K562 (cell line): ENCODE measurements around the gene EVX1. TPM values are rescaled to one million over a fixed set of nuclear protein-coding genes. Genes with fewer than 3 reads are reported as not detected.

Source experiments
- ATAC-seq: fragments of 200-7000 bp; cut with Tn5 transposase; 3 replicates; pipeline ENCODE4 v1.9.1; 2020; ENCODE audit warnings: moderate library complexity
- BruUV-seq: library from RNA; stranded (reverse); fragments of 400-500 nt; replicated peaks from 2 replicates; lab custom pipeline; 2021; lab: Mats Ljungman, UMichigan
- CTCF ChIA-PET: fragments of 300-600 bp; formaldehyde crosslinking; extraction: SDS; loops from one replicate; lab custom pipeline; 2021; ENCODE audit warnings: low intra/inter-chr PET ratio; lab: Yijun Ruan, JAX
- POLR2A ChIA-PET: fragments of 300-600, 350-650 bp; sonication (Branson Sonifier 250); formaldehyde crosslinking; extraction: SDS; loops from one replicate; lab custom pipeline; 2021; ENCODE audit warnings: antibody characterized with exemption, inconsistent platforms; lab: Yijun Ruan, JAX
- DNase-seq, 4 experiments: peaks; one replicate each; pipeline versions ENCODE4 v3.0.0 to v3.0.0-alpha.2; 2011 to 2018; ENCODE audit warnings: low spot score in 3 of 4, mixed read lengths in 3 of 4; ENCODE audit errors: extremely low read depth in 1 of 4
- FAIRE-seq: peaks from 2 replicates; lab custom pipeline; 2011; peaks lifted over from hg19 to GRCh38; lab: Jason Lieb, UNC
- H2AFZ ChIP-seq: 2 replicates; pipeline ENCODE4 v1.6.0; 2011; ENCODE audit warnings: low read depth, low read length, control low read depth, inconsistent platforms
- H3K27ac ChIP-seq: fragments of 200-600 bp; 3 replicates; pipeline ENCODE4 v1.8.0; 2011; ENCODE audit warnings: low read depth, mild to moderate bottlenecking, control low read depth, inconsistent platforms, low read length, moderate library complexity, mixed read lengths; ENCODE audit errors: extremely low read depth
- H3K27me3 ChIP-seq, 2 experiments: fragments of 300-600 bp in 1 of 2; 2 replicates in 1 of 2; 3 replicates in 1 of 2; pipeline versions ENCODE4 v1.6.0 to v1.8.0; 2011; ENCODE audit warnings: inconsistent platforms in 2 of 2, low read length in 2 of 2, mild to moderate bottlenecking in 1 of 2, mixed read lengths in 1 of 2, moderate library complexity in 1 of 2; ENCODE audit not compliant: control insufficient read depth in 2 of 2, insufficient read depth in 2 of 2
- H3K36me3 ChIP-seq: fragments of 300-600 bp; 3 replicates; pipeline ENCODE4 v1.8.0; 2011; ENCODE audit warnings: mild to moderate bottlenecking, low read length, inconsistent platforms; ENCODE audit not compliant: control insufficient read depth, insufficient read depth
- H3K4me1 ChIP-seq, 2 experiments: fragments of 200-600 bp in 1 of 2; replicated peaks in 1 of 2; 2 replicates in 1 of 2; 3 replicates in 1 of 2; pipeline versions ENCODE4 v1.5.1 to v1.8.0; 2011; ENCODE audit warnings: inconsistent platforms in 2 of 2, low read length in 2 of 2, mild to moderate bottlenecking in 1 of 2, mixed read lengths in 1 of 2, moderate library complexity in 1 of 2; ENCODE audit not compliant: control insufficient read depth in 2 of 2, insufficient read depth in 2 of 2
- H3K4me2 ChIP-seq: 2 replicates; pipeline ENCODE4 v1.6.1; 2011; ENCODE audit warnings: low read length, control low read depth, inconsistent platforms, mixed read lengths; ENCODE audit not compliant: insufficient read depth
- H3K4me3 ChIP-seq: fragments of 200-600 bp; sonication (generic), shearing (Covaris generic); 2 replicates; pipeline ENCODE4 v1.5.1; 2016; ENCODE audit warnings: control low read depth, inconsistent platforms
- H3K79me2 ChIP-seq: fragments of 200-600 bp; 3 replicates; pipeline ENCODE4 v1.8.0; 2011; ENCODE audit warnings: low read length, inconsistent platforms; ENCODE audit not compliant: control insufficient read depth, insufficient read depth
- H3K9ac ChIP-seq, 2 experiments: 2 replicates each; pipeline versions ENCODE4 v1.6.0 to v1.6.1; 2011; ENCODE audit warnings: low read depth in 2 of 2, low read length in 2 of 2, control low read depth in 1 of 2, inconsistent platforms in 1 of 2, mild to moderate bottlenecking in 1 of 2, mixed read lengths in 1 of 2; ENCODE audit not compliant: insufficient read depth in 1 of 2
- H3K9me1 ChIP-seq: one replicate; pipeline ENCODE4 v1.6.0; 2011; ENCODE audit warnings: inconsistent platforms, mild to moderate bottlenecking, low read length, moderate library complexity; ENCODE audit not compliant: control insufficient read depth, insufficient read depth
- H3K9me3 ChIP-seq: replicated peaks from 2 replicates; pipeline ENCODE4 v1.5.1; 2011; ENCODE audit warnings: low read depth, low read length, inconsistent platforms; ENCODE audit not compliant: control insufficient read depth, insufficient read depth
- H4K20me1 ChIP-seq: replicated peaks from 2 replicates; pipeline ENCODE4 v1.6.1; 2011; ENCODE audit warnings: low read length, inconsistent platforms, mixed read lengths; ENCODE audit not compliant: control insufficient read depth, insufficient read depth
- CXXC5 ChIP-seq: fragments of 250-450 bp; sonication (Bioruptor Pico); IDR thresholded peaks from 2 replicates; pipeline ENCODE4 v1.8.0; 2022; ENCODE audit warnings: inconsistent platforms, mild to moderate bottlenecking, moderate library complexity
- EWSR1 ChIP-seq: fragments of 450-650 bp; IDR thresholded peaks from 2 replicates; pipeline ENCODE4 v1.6.1; 2018; ENCODE audit warnings: borderline replicate concordance, mild to moderate bottlenecking, low read depth, moderate library complexity; ENCODE audit not compliant: partially characterized antibody
- GTF2E2 ChIP-seq: fragments of 200-800 bp; sonication (Bioruptor generic); IDR thresholded peaks from 2 replicates; pipeline ENCODE4 v1.6.1; 2016; ENCODE audit warnings: missing genetic modification characterization, missing compliant biosample characterization
- KAT8 ChIP-seq: fragments of 450-650 bp; IDR thresholded peaks from 2 replicates; pipeline ENCODE4 v1.6.1; 2016; ENCODE audit warnings: low read depth, mild to moderate bottlenecking
- PCBP2 ChIP-seq: fragments of 200-400 bp; formaldehyde crosslinking; IDR thresholded peaks from 2 replicates; pipeline ENCODE4 v1.6.1; 2018; ENCODE audit warnings: low read length, low read depth, mild to moderate bottlenecking, moderate library complexity; ENCODE audit not compliant: poor library complexity, severe bottlenecking
- SIX5 ChIP-seq, 2 experiments: IDR thresholded peaks; 2 replicates each; pipeline ENCODE4 v1.6.1; 2011; ENCODE audit warnings: low read length in 2 of 2, borderline replicate concordance in 1 of 2, low read depth in 1 of 2, mild to moderate bottlenecking in 1 of 2, moderate library complexity in 1 of 2; ENCODE audit not compliant: insufficient read depth in 1 of 2
- TAF1 ChIP-seq: IDR thresholded peaks from 2 replicates; pipeline ENCODE4 v1.6.1; 2011; ENCODE audit warnings: mild to moderate bottlenecking, low read length, moderate library complexity; ENCODE audit not compliant: insufficient read depth, control insufficient read depth, severe bottlenecking; ENCODE audit errors: extremely low read depth
- TAL1 ChIP-seq: fragments of 450-650 bp; IDR thresholded peaks from 2 replicates; pipeline ENCODE4 v1.6.1; 2016; ENCODE audit warnings: mild to moderate bottlenecking
- WGBS: fragments of 100-300 bp; shearing (Covaris generic); methylation state at CpG from one replicate; pipeline ENCODE4 v1.1.6; 2016; ENCODE audit warnings: low coverage, mixed read lengths; ENCODE audit not compliant: insufficient coverage; ENCODE audit errors: missing lambda C conversion rate; 5-methylcytosine and 5-hydroxymethylcytosine counted together
- in situ Hi-C: fragments of 300-500 bp; cut with MboI; formaldehyde crosslinking; loops from 4 replicates; pipeline ENCODE4 v1.15.0; 2018; ENCODE audit warnings: inconsistent platforms, mixed read lengths
- intact Hi-C: fragments of 100-400 bp; cut with micrococcal nuclease; formaldehyde crosslinking; loops from 2 replicates; pipeline ENCODE4 v1.14.2; 2022
- polyA plus RNA-seq, 8 experiments: library from polyadenylated mRNA; depleted of rRNA in 4 of 8; stranded (reverse) in 5 of 8; unstranded in 3 of 8; fragments of >200 nt; fragmentation: Nextera tagmentation in 2 of 8; fragmentation: Illumina TruSeq in 1 of 8; extraction: Ambion mirVana in 2 of 8; extraction: Trizol in 1 of 8; gene quantifications; 2 replicates each; pipeline versions ENCODE4 v1.2.1 to v1.2.3, GENCODE V29; 2011 to 2014; ENCODE audit warnings: inconsistent platforms in 1 of 8, missing spikeins in 1 of 8
- total RNA-seq, 7 experiments: library from RNA; depleted of rRNA in 6 of 7; stranded (reverse); fragments of >200 nt in 6 of 7; fragmentation: Illumina TruSeq in 2 of 7; extraction: Trizol in 2 of 7; gene quantifications; 2 replicates each; pipeline versions ENCODE4 v1.2.1 to v1.2.3, GENCODE V29; 2011 to 2021; ENCODE audit warnings: low replicate concordance in 1 of 7
- TF ChIP-seq, protein P1 (sequence below): sonication (generic); formaldehyde crosslinking; IDR thresholded peaks from 2 replicates; pipeline ENCODE4 v1.8.1; 2022; ENCODE audit warnings: missing genetic modification reagents

The EVX1 gene
- total and polyA plus RNA-seq, 9 of the 15 experiments (the other 6 are each of a cell fraction or from before 2014, with no cell fraction given) = not detected

- CTCF ChIA-PET = no interaction called here
- no peak overlapping the region for H3K27ac ChIP-seq
- TF ChIP-seq TAL1 (no peak), KAT8 (no peak), EWSR1 (no peak), PCBP2 (no peak), GTF2E2 (no peak), CXXC5 (CRISPR knock-in tag) (no peak), TAF1 (no peak), SIX5 (IDR thresholded peaks at IDR 0.05; ENCODE audit: borderline replicate concordance in 1 of 2, insufficient read depth in 1 of 2, low read depth in 1 of 2, low read length in 2 of 2) (no peak)
- TF ChIP-seq, protein P1, sequence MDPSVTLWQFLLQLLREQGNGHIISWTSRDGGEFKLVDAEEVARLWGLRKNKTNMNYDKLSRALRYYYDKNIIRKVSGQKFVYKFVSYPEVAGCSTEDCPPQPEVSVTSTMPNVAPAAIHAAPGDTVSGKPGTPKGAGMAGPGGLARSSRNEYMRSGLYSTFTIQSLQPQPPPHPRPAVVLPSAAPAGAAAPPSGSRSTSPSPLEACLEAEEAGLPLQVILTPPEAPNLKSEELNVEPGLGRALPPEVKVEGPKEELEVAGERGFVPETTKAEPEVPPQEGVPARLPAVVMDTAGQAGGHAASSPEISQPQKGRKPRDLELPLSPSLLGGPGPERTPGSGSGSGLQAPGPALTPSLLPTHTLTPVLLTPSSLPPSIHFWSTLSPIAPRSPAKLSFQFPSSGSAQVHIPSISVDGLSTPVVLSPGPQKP (CRISPR knock-in tag) = no peak
- FAIRE-seq = no peak
- 3% methylated on average over 10 of the region's 10 CpGs for WGBS
- H3K4me2 ChIP-seq = no peak overlapping the region
- no peaks in the 10 kb centered on the region for H3K9me3 ChIP-seq
- H3K9ac ChIP-seq = no peak overlapping the region
- peaks cover 46 to 74% of the 10 kb centered on the region in 2 experiments for H3K27me3 ChIP-seq
- POLR2A ChIA-PET = no interaction called here
- intact Hi-C loops (no loop called here), in situ Hi-C loops (loop anchor here (5.0 to 10.0 kb wide), 4 partner anchors 371 to 814 kb away; no protein-coding TSS in a partner anchor)
- DNase-seq = no peak
- no peak overlapping the region for H3K4me3 ChIP-seq
- peaks cover 0 to 17% of the 10 kb centered on the region in 2 experiments; a peak in 2 of 5 replicates for H3K4me1 ChIP-seq
- no peaks in the 10 kb centered on the region for H3K9me1 ChIP-seq
- no TSS peak for BruUV-seq
- H3K36me3 ChIP-seq = no peaks in the 10 kb centered on the region
- no peak for ATAC-seq
- no peaks in the 10 kb centered on the region for H3K79me2 ChIP-seq
- no peak overlapping the region for H2AFZ ChIP-seq
- 0 out of 2 replicates have a peak, but pooled peaks cover 8% of the 10 kb centered on the region for H4K20me1 ChIP-seq
These were observed 39.1 kb upstream of the EVX1 start for GRCh38 chr7:27203365-27203953.
